ENCODE measurements around the gene MGLL.

Gene MGLL

GRCh38 chr3:127787571-127788365 lies 34.5 kb downstream of the MGLL start:
- DNase-seq: no peak

DNA sequence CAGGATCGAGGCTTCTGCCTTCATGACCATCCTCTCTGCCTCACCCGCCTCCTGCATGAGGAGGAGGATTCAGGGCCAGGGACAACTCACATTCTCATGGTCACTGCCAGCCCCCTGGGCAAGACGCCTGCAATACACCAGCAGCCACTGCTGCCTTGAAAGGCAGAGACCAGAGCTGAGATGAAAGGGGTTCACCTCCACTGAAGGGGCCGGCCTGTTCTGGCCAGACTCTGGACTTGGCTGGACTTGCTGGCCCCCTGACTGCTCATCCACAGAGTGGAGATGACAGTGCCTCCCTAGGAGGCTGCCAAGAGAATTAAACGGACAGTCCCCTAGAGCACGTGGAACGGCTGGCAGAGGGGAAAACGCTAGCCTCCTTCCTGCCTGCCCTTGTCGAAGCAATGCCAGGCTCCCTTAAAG lies 35.2 kb downstream of the MGLL start:
- DNase-seq: no peak

- peak; percentile 72 for DNase-seq
These were observed 35.8 kb downstream of the MGLL start for GRCh38 chr3:127786353-127787070.

GRCh38 chr3:127785711-127786265 lies 36.5 kb downstream of the MGLL start:
- no peak for DNase-seq

DNA sequence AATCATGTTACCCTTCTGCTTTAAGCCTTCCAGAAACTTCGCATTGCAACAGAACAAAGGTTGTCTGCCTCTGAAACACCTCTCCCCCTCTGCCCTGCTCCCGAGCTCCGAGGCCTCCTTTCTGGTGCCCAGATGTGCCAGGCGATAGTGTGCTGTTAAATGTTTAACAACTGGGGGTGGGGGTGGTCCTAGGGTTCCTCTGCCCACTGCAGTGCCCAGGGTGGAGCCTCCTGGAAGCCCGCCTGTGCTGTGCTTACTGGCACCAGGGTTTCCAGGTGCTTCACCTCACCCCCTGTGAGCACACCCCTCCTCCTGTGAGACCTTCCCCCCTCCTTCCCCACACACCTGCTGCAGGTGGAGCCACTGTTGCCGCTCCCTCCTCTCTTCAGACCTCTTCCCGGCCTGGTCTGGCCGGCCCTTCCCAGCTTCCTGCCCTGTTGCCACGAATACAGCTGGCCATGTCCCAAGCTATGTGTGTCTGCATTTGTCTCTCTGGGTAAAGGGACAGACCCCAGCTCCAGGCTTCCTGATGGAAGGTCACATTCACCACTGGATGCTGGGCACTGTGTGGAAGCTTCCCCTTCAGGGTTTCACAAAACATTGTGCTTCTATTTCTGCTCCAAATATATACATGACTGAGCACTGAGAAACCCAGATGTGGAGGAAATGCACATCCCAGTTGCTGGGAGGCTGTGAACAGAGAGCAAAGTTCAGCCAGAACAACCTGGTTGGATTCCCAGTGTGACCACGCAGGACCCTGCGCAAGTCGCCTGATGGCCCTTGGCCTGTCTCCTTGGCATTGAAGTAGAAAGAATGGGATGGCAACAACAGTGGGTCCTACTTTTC lies 37.2 kb downstream of the MGLL start:
- DNase-seq: no peak

GRCh38 chr3:127784283-127784682 lies 38.0 kb downstream of the MGLL start:
- DNase-seq: no peak

- DNase-seq: no peak
These were observed 38.6 kb downstream of the MGLL start for GRCh38 chr3:127783642-127784160.

DNA sequence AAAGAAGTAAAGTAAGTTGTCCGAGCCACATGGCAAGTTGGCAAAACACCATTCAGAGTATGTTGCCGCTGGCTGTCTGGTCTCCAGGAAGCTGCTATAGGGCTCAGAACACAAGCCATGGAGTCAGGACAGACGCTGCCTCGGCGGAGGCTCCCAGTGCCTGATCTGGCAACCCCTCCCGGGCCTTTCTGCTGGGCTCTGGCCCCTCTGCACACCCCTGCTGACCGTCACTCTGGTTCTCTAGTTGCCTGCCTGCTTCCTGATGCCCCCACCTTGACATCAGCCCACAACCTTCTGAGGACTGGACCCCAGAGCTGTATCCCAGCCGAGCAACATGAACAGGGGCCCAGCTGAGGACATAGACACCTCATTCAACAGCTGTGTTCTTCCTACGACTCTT lies 39.1 kb downstream of the MGLL start:
- no peak for DNase-seq

- DNase-seq: peak; percentile 47
These were observed 40.8 kb downstream of the MGLL start for GRCh38 chr3:127781411-127782001.

- no peak for DNase-seq
These were observed 41.5 kb downstream of the MGLL start for GRCh38 chr3:127780536-127781400.

DNA sequence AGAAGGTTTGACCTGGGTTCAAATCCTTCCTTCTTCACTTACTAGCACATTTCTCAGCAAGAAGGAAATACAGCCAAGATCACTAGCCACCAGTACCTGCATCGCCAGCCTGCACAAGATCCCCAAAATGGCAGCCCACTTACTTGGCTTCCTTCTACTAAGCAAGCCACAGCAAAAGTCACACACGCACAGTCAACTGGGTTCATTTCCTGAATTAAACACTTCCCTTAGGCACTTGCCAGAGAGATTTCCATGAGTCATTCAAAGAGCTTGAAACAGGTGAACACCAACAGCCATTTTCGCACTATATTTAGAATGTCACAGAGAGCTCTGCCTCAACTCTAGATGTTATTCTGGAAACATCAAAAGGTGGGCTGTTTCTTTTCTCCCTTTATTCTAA lies 42.6 kb downstream of the MGLL start:
- no peak for DNase-seq

GRCh38 chr3:127777921-127778656 lies 44.2 kb downstream of the MGLL start:
- no peak for DNase-seq

- no peak for DNase-seq
These were observed 45.0 kb downstream of the MGLL start for GRCh38 chr3:127777332-127777731.

GRCh38 chr3:127776347-127776746 lies 46.0 kb downstream of the MGLL start:
- DNase-seq: no peak

DNA sequence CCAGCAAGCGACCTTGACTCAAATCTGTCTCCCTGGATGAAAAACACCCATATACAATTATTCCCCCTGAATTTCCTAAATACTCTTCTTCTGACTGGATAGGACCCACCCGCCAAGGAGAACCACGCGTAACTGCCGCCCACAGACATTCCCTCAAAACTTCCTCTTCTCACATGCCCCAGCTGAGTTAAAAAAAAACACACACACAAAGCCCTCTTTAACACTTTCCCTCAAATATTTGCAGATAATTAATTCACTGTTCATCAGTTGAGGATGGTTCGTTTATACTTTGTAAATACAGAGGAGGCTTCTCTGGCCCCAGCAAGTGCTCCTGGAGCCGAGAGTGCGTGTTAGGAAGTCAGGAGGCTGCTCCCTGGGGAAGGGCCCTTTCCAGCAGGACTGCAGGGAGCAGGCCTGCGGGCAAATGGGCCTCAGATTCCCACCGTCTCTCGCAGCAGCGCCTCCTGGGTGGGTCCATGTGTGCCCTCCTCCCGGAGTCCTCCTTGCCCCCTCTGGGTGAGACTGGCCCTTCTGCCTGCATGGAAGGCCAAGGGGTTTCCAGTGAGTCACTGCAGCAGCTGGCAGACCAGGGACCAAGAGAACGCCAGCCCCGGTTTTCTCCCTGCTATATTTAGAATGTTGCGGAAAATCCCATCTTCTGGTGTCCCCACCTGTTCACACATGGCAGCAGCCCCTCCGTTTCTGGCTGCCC lies 46.8 kb downstream of the MGLL start:
- peak; percentile 66 for DNase-seq

- DNase-seq: no peak
These were observed 47.7 kb downstream of the MGLL start for GRCh38 chr3:127774647-127775046.

DNA sequence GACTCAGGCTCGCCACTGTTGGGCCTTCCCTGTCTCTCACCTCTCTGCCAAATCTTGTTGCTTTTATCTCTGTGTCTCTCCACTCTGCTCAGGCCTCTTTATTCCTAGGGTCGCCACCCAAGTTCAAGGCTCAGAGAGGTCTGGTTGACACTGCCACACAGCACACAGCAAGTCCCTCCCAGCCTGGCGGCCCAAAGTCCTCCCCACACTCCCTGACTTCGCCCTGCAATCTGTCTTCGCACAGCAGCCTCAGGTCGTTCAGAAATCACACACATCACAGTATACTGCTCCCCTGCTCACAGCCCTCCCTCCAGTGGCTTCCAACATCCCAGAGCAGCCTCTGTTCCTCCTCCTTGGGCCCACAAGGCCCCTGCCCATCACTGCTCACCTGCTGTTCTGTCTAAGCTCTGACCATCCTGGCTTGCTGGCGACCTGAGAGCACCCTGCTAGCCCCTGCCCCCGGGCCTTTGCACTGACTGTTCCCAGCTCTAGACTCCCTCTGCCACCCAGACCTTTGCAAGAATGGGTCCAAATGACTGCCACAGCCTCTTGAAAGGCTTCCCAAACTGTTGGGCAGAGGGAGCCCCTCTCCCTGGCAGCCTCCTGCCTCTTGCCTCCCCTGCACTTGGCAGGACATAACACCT lies 48.4 kb downstream of the MGLL start:
- DNase-seq: no peak

GRCh38 chr3:127772827-127773751 lies 49.2 kb downstream of the MGLL start:
- DNase-seq: no peak

All from fibroblast of skin of right quadriceps (primary cell).